HepG2 (cell line): Measurements from ENCODE around the gene AHNAK. TPM values are rescaled to one million over a fixed set of nuclear protein-coding genes. Genes with fewer than 3 reads are reported as not detected.

Experiments
- ASH2L ChIP-seq: fragments of 300-600, 200-600 bp; sonication (generic); IDR thresholded peaks from 2 replicates; pipeline ENCODE4 v1.7.0; 2017; ENCODE audit warnings: low read depth, mild to moderate bottlenecking, moderate library complexity, mixed read lengths, low read length; ENCODE audit not compliant: insufficient read length
- DNMT3B ChIP-seq: conservative IDR thresholded peaks from 2 replicates; pipeline ENCODE4 v1.6.1; 2016; ENCODE audit warnings: missing biosample characterization, control low read depth
- ELF3 ChIP-seq: IDR thresholded peaks from 2 replicates; pipeline ENCODE4 v1.6.1; 2016; ENCODE audit warnings: missing genetic modification reagents, missing compliant biosample characterization
- FOXK2 ChIP-seq: fragments of 450-650 bp; IDR thresholded peaks from 2 replicates; pipeline ENCODE4 v1.6.1; 2016
- KDM2A ChIP-seq: sonication (generic); formaldehyde crosslinking; IDR thresholded peaks from 2 replicates; pipeline ENCODE4 v1.4.0; 2020; ENCODE audit warnings: low read depth, missing genetic modification reagents, borderline replicate concordance
- KDM5A ChIP-seq: fragments of 200-600 bp; sonication (generic); IDR thresholded peaks from 2 replicates; pipeline ENCODE4 v1.7.0; 2018; ENCODE audit warnings: antibody characterized with exemption, mild to moderate bottlenecking, low read length, borderline replicate concordance
- KMT2A ChIP-seq: sonication (generic); formaldehyde crosslinking; IDR thresholded peaks from 2 replicates; pipeline ENCODE4 v1.4.0; 2020; ENCODE audit warnings: missing genetic modification reagents
- MYNN ChIP-seq: sonication (generic); formaldehyde crosslinking; IDR thresholded peaks from 2 replicates; pipeline ENCODE4 v1.4.0; 2020; ENCODE audit warnings: mild to moderate bottlenecking, low read depth, missing genetic modification reagents
- PHF5A ChIP-seq: IDR thresholded peaks from one replicate; pipeline ENCODE4 v1.6.1; 2018; ENCODE audit warnings: low read depth, missing genetic modification reagents; ENCODE audit not compliant: unreplicated experiment
- REL ChIP-seq: sonication (generic); formaldehyde crosslinking; conservative IDR thresholded peaks from 2 replicates; pipeline ENCODE4 v1.8.0; 2022; ENCODE audit warnings: mild to moderate bottlenecking, missing genetic modification reagents, moderate library complexity
- SALL2 ChIP-seq: sonication (generic); formaldehyde crosslinking; IDR thresholded peaks from 2 replicates; pipeline ENCODE4 v1.8.1; 2023; ENCODE audit warnings: mild to moderate bottlenecking, missing genetic modification reagents, inconsistent platforms
- STAG1 ChIP-seq: sonication (generic); formaldehyde crosslinking; IDR thresholded peaks from 2 replicates; pipeline ENCODE4 v1.4.0; 2020; ENCODE audit warnings: missing genetic modification reagents
- STAT5B ChIP-seq: sonication (generic); formaldehyde crosslinking; IDR thresholded peaks from 2 replicates; pipeline ENCODE4 v1.4.0; 2020; ENCODE audit warnings: missing genetic modification reagents
- ZNF33B ChIP-seq: sonication (generic); formaldehyde crosslinking; IDR thresholded peaks from 2 replicates; pipeline ENCODE4 v1.5.1; 2020; ENCODE audit warnings: mild to moderate bottlenecking, missing genetic modification reagents
- ZNF451 ChIP-seq: sonication (generic); formaldehyde crosslinking; IDR thresholded peaks from 2 replicates; pipeline ENCODE4 v1.5.0; 2020; ENCODE audit warnings: mild to moderate bottlenecking, missing genetic modification reagents
- polyA plus RNA-seq, 8 experiments: library from polyadenylated mRNA; depleted of rRNA in 3 of 8; stranded (reverse) in 7 of 8; unstranded in 1 of 8; fragments of >200 nt; fragmentation: Illumina TruSeq in 4 of 8; extraction: Trizol in 4 of 8; gene quantifications; 2 replicates each; pipeline versions ENCODE4 v1.2.1 to v1.2.3, GENCODE V29; 2011 to 2016; ENCODE audit warnings: low read depth in 4 of 8, missing spikeins in 1 of 8, mixed read lengths in 1 of 8; ENCODE audit not compliant: insufficient read depth in 1 of 8
- total RNA-seq, 5 experiments: library from RNA; depleted of rRNA; stranded (reverse); fragments of >200 nt; fragmentation: Illumina TruSeq; extraction: Trizol; gene quantifications; 2 replicates each; pipeline ENCODE4 v1.2.3, GENCODE V29; 2016; ENCODE audit warnings: low read depth in 1 of 5
- TF ChIP-seq, protein P1 (sequence below), 2 experiments: sonication (generic) in 1 of 2; formaldehyde crosslinking in 1 of 2; IDR thresholded peaks; 2 replicates each; pipeline versions ENCODE4 v1.4.0 to v1.6.1; 2016 to 2020; ENCODE audit warnings: borderline replicate concordance in 1 of 2, low read depth in 1 of 2, mild to moderate bottlenecking in 1 of 2, missing genetic modification reagents in 1 of 2
- TF ChIP-seq, protein P2 (sequence below): sonication (generic); formaldehyde crosslinking; IDR thresholded peaks from 2 replicates; pipeline ENCODE4 v1.4.0; 2020; ENCODE audit warnings: mild to moderate bottlenecking, missing genetic modification reagents
- TF ChIP-seq, protein P3 (sequence below): sonication (generic); formaldehyde crosslinking; IDR thresholded peaks from 2 replicates; pipeline ENCODE4 v1.4.0; 2020; ENCODE audit warnings: missing genetic modification reagents, borderline replicate concordance
- TF ChIP-seq, protein P4 (sequence below): IDR thresholded peaks from 2 replicates; pipeline ENCODE4 v1.6.1; 2016

The AHNAK gene
- total and polyA plus RNA-seq, 2 of the 13 experiments (the other 11 are each of a cell fraction or from before 2014, with no cell fraction given): 23.4 to 25.0 TPM

DNA sequence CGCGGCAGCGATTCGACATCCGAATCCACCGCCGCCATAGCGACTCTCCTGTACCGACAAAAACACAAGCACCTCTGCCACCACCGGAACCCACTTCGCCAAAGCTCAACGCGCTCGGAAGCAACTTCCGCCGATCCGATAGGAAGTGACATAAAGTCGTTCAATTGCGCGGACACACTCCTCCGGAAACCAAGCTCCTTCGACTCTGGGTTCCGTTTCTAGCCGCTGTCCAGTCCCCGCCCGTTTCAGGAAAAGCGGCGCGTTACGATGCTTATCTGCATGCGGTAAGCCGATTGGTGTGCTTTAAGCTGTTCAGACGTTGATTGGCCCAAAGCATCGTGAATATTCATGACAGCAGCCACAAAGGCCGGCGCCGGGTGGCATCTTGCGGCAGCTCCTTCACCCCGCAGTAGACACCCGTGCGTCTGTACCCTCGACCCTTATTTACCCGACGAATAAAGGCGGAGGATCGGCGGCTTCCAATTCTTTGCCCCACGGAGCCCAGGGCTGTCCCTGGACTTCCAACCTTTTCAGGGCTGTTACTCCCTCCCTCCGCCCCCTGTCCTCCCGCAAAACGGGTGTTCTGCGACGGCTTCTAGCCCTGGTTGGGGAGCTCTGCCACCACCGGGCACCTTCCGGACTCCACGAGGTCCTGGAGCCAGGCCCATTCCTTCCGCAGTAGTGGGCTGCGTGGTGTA lies 45.0 kb upstream of the AHNAK start, which contains the start of gene TUT1 (continued):
- TF ChIP-seq, protein P1, sequence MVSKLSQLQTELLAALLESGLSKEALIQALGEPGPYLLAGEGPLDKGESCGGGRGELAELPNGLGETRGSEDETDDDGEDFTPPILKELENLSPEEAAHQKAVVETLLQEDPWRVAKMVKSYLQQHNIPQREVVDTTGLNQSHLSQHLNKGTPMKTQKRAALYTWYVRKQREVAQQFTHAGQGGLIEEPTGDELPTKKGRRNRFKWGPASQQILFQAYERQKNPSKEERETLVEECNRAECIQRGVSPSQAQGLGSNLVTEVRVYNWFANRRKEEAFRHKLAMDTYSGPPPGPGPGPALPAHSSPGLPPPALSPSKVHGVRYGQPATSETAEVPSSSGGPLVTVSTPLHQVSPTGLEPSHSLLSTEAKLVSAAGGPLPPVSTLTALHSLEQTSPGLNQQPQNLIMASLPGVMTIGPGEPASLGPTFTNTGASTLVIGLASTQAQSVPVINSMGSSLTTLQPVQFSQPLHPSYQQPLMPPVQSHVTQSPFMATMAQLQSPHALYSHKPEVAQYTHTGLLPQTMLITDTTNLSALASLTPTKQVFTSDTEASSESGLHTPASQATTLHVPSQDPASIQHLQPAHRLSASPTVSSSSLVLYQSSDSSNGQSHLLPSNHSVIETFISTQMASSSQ (IDR thresholded peaks at IDR 0.05; ENCODE audit: low read depth): no peak
- TF ChIP-seq, protein P1 (CRISPR knock-in tag; IDR thresholded peaks at IDR 0.05; ENCODE audit: borderline replicate concordance): peak; percentile 86; the same call in 1 of the 2 replicates
- TF ChIP-seq DNMT3B (CRISPR knock-in tag) (no peak; the same call in 1 of the 2 replicates), PHF5A (CRISPR knock-in tag) (peak; percentile 95), REL (CRISPR knock-in tag) (peak; percentile 83; the same call in 1 of the 2 replicates), SALL2 (CRISPR knock-in tag) (no peak), MYNN (peak; percentile 53; the same call in 1 of the 2 replicates), ELF3 (CRISPR knock-in tag) (peak; percentile 93), STAG1 (CRISPR knock-in tag) (no peak), KDM5A (peak; percentile 96; the same call in 1 of the 2 replicates), ASH2L (peak; percentile 98), FOXK2 (peak; percentile 79; the same call in 1 of the 2 replicates), KMT2A (CRISPR knock-in tag) (peak; percentile 95), ZNF33B (CRISPR knock-in tag) (no peak), STAT5B (CRISPR knock-in tag) (no peak), KDM2A (CRISPR knock-in tag) (peak; percentile 97), ZNF451 (CRISPR knock-in tag) (0 out of 2 replicates have a peak, but pooled peaks have one; percentile 44)
- TF ChIP-seq, protein P2, sequence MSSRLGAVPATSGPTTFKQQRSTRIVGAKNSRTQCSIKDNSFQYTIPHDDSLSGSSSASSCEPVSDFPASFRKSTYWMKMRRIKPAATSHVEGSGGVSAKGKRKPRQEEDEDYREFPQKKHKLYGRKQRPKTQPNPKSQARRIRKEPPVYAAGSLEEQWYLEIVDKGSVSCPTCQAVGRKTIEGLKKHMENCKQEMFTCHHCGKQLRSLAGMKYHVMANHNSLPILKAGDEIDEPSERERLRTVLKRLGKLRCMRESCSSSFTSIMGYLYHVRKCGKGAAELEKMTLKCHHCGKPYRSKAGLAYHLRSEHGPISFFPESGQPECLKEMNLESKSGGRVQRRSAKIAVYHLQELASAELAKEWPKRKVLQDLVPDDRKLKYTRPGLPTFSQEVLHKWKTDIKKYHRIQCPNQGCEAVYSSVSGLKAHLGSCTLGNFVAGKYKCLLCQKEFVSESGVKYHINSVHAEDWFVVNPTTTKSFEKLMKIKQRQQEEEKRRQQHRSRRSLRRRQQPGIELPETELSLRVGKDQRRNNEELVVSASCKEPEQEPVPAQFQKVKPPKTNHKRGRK: no peak
- TF ChIP-seq, protein P3, sequence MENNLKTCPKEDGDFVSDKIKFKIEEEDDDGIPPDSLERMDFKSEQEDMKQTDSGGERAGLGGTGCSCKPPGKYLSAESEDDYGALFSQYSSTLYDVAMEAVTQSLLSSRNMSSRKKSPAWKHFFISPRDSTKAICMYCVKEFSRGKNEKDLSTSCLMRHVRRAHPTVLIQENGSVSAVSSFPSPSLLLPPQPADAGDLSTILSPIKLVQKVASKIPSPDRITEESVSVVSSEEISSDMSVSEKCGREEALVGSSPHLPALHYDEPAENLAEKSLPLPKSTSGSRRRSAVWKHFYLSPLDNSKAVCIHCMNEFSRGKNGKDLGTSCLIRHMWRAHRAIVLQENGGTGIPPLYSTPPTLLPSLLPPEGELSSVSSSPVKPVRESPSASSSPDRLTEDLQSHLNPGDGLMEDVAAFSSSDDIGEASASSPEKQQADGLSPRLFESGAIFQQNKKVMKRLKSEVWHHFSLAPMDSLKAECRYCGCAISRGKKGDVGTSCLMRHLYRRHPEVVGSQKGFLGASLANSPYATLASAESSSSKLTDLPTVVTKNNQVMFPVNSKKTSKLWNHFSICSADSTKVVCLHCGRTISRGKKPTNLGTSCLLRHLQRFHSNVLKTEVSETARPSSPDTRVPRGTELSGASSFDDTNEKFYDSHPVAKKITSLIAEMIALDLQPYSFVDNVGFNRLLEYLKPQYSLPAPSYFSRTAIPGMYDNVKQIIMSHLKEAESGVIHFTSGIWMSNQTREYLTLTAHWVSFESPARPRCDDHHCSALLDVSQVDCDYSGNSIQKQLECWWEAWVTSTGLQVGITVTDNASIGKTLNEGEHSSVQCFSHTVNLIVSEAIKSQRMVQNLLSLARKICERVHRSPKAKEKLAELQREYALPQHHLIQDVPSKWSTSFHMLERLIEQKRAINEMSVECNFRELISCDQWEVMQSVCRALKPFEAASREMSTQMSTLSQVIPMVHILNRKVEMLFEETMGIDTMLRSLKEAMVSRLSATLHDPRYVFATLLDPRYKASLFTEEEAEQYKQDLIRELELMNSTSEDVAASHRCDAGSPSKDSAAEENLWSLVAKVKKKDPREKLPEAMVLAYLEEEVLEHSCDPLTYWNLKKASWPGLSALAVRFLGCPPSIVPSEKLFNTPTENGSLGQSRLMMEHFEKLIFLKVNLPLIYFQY (CRISPR knock-in tag): 0 out of 2 replicates have a peak, but pooled peaks have one; percentile 52
- TF ChIP-seq, protein P4, sequence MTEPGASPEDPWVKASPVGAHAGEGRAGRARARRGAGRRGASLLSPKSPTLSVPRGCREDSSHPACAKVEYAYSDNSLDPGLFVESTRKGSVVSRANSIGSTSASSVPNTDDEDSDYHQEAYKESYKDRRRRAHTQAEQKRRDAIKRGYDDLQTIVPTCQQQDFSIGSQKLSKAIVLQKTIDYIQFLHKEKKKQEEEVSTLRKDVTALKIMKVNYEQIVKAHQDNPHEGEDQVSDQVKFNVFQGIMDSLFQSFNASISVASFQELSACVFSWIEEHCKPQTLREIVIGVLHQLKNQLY (CRISPR knock-in tag): no peak; the same call in 1 of the 2 replicates
